NCI-H69 (cell line): ENCODE measurements around the gene LASP1NB.
"Not testable (repeated sequence)": the region's sequence is repeated elsewhere in the genome, so short reads cannot be mapped to it uniquely, and the experiment has no call there.

Experiments used
- DNase-seq: peaks from one replicate; lab custom pipeline; 2025; lab: John Stamatoyannopoulos, UW

Gene LASP1NB

GRCh38 chr17:38918129-38918913 lies 7.1 kb upstream of the LASP1NB start:
- no peak for DNase-seq

- no peak for DNase-seq
These were observed 6.5 kb upstream of the LASP1NB start for GRCh38 chr17:38918916-38919315.

- DNase-seq = no peak
These were observed 5.9 kb upstream of the LASP1NB start for GRCh38 chr17:38919316-38920078.

GRCh38 chr17:38920374-38921291 lies 4.8 kb upstream of the LASP1NB start:
- DNase-seq = no peak

GRCh38 chr17:38921756-38922411 lies 3.5 kb upstream of the LASP1NB start:
- DNase-seq = no peak

GRCh38 chr17:38922538-38923297 lies 2.7 kb upstream of the LASP1NB start:
- peak; percentile 89 for DNase-seq

- no peak for DNase-seq
These were observed 1.1 kb downstream of the LASP1NB start for GRCh38 chr17:38926293-38927070.

- not testable (repeated sequence) for DNase-seq
These were observed 5.4 kb downstream of the LASP1NB start for GRCh38 chr17:38930782-38931181.

- DNase-seq = not testable (repeated sequence)
These were observed 8.5 kb downstream of the LASP1NB start for GRCh38 chr17:38933962-38934361.

GRCh38 chr17:38939987-38940386 lies 14.6 kb downstream of the LASP1NB start:
- no peak for DNase-seq

GRCh38 chr17:38940404-38940803 lies 15.0 kb downstream of the LASP1NB start:
- DNase-seq = no peak

- DNase-seq = peak; percentile 9
These were observed 17.4 kb downstream of the LASP1NB start for GRCh38 chr17:38942696-38943334.

GRCh38 chr17:38943607-38944006 lies 18.2 kb downstream of the LASP1NB start:
- DNase-seq = peak; percentile 19

- no peak for DNase-seq
These were observed 21.8 kb downstream of the LASP1NB start for GRCh38 chr17:38947189-38947588.

- not testable (repeated sequence) for DNase-seq
These were observed 28.4 kb downstream of the LASP1NB start for GRCh38 chr17:38953800-38954199.

- DNase-seq = no peak
These were observed 32.9 kb downstream of the LASP1NB start for GRCh38 chr17:38958326-38958725.

GRCh38 chr17:38958756-38959155 lies 33.3 kb downstream of the LASP1NB start:
- no peak for DNase-seq

GRCh38 chr17:38959508-38959907 lies 34.1 kb downstream of the LASP1NB start:
- DNase-seq = no peak

GRCh38 chr17:38960402-38960801 lies 35.0 kb downstream of the LASP1NB start:
- no peak for DNase-seq

- no peak for DNase-seq
These were observed 36.0 kb downstream of the LASP1NB start for GRCh38 chr17:38961413-38961812.
